ENCODE results near the gene IFI16.
A peak's percentile ranks its signal among the peaks of the same experiment; 100 is the strongest.

Gene IFI16

DNA sequence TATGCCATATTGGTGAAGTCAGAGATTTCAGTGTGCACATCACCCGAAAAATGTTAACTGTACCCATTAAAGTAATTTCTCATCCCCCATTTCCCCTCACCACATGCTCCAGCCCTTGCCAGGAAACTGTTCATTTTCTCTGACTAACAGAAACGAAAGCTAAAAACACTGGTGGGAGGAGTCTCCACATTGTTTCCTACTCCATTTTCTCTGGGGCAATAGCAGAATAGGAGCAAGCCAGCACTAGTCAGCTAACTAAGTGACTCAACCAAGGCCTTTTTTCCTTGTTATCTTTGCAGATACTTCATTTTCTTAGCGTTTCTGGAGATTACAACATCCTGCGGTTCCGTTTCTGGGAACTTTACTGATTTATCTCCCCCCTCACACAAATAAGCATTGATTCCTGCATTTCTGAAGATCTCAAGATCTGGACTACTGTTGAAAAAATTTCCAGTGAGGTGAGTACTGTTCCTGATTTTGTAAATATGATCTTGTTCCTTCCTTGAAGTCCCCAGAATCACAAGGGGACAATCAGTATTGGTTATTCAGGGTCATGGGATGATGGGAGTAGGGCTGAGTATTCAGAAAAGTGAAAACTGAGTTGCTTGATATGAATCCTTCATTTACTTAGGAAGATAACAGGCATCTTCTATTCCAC lies at the start of gene IFI16:
Gene IFI16, plus strand, starts transcription at position 204 of the 658 bp plus-strand sequence. CDS start 4,774 bp downstream, outside the sequence.
- Histone ChIP-seq H3K27me3 (replicated peaks; ENCODE audit: control insufficient read depth, insufficient read depth, low read length) (no peaks in the 10 kb centered on the region), H3K36me3 (ENCODE audit: control insufficient read depth, insufficient read depth, low read length) (no peaks in the 10 kb centered on the region), H3K4me3 (replicated peaks; ENCODE audit: low read depth, low read length) (peak within 1 kb of the TSS; percentile 69)
- DNase-seq (ENCODE audit: extremely low read depth, insufficient read length): peak; percentile 70
- TF ChIP-seq, protein P1, sequence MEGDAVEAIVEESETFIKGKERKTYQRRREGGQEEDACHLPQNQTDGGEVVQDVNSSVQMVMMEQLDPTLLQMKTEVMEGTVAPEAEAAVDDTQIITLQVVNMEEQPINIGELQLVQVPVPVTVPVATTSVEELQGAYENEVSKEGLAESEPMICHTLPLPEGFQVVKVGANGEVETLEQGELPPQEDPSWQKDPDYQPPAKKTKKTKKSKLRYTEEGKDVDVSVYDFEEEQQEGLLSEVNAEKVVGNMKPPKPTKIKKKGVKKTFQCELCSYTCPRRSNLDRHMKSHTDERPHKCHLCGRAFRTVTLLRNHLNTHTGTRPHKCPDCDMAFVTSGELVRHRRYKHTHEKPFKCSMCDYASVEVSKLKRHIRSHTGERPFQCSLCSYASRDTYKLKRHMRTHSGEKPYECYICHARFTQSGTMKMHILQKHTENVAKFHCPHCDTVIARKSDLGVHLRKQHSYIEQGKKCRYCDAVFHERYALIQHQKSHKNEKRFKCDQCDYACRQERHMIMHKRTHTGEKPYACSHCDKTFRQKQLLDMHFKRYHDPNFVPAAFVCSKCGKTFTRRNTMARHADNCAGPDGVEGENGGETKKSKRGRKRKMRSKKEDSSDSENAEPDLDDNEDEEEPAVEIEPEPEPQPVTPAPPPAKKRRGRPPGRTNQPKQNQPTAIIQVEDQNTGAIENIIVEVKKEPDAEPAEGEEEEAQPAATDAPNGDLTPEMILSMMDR (IDR thresholded peaks at IDR 0.05; ENCODE audit: insufficient read depth, low read length, poor library complexity, severe bottlenecking): no peak

DNA sequence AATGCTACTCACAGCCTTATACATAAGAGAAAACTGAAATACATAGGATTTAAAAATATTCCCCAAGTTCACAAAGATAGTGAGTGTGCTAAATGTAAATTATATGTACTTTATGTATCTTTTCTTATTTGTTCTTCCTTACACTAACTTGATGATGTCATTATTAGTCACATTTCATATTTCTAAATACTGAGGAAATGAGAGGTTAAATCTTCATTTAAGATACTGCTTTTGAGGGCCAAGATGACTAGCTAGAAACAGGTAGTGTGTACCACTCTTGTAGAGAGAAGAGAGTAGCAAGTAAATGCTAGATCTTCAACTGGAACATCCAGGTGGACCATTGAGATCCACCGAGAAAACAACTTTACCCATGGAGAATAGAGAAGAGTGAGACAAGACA lies 48.5 kb upstream of the IFI16 start:
- Histone ChIP-seq H3K36me3 (ENCODE audit: control insufficient read depth, insufficient read depth, low read length) (no peaks in the 10 kb centered on the region), H3K27me3 (replicated peaks; ENCODE audit: control insufficient read depth, insufficient read depth, low read length) (no peaks in the 10 kb centered on the region; the same call in 1 of the 2 replicates), H3K4me3 (replicated peaks; ENCODE audit: low read depth, low read length) (no peak overlapping the region)
- TF ChIP-seq, protein P1 (IDR thresholded peaks at IDR 0.05; ENCODE audit: insufficient read depth, low read length, poor library complexity, severe bottlenecking): no peak
- no peak for DNase-seq (ENCODE audit: extremely low read depth, insufficient read length)

DNA sequence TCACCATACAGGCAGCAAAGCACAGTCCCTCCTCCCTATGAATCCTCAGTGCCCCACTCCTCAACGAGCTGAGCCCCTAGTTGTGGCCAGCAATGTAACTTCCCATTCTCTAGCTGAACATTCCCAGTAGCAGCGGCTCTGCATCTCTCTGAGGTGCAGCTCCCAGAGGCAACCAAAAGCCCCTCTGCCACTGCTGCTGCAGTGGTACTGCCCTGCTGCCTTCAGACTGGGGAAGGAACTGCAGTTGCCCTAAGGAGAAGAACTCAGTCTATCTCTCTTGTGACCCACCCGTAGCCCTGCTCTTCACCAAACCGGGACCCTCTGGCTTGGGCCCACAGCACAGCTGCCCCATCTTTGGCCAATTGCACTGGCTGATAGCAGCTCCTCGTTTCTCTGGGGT lies 46.7 kb upstream of the IFI16 start:
- TF ChIP-seq, protein P1 (IDR thresholded peaks at IDR 0.05; ENCODE audit: insufficient read depth, low read length, poor library complexity, severe bottlenecking): no peak
- no peak for DNase-seq (ENCODE audit: extremely low read depth, insufficient read length)

DNA sequence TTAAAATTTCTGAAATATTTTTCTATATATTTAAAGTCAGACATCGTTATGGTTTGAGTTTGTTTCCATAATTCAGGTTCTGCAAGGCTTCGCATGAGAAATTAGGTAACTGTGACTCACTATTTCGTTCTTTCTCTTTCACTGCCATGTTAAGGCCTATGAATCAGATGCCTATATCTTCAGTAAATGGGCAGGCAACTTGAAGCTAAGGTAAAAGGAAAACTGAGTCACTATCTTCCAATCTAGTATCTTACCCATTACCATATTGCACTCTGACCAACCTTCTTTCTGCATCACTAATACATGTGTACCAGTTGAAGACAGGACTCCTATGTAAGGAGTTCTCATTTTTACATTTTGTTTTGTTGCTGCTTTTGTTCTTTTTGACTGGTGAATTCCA lies 40.5 kb upstream of the IFI16 start:
- TF ChIP-seq, protein P1 (IDR thresholded peaks at IDR 0.05; ENCODE audit: insufficient read depth, low read length, poor library complexity, severe bottlenecking): no peak
- H3K36me3 ChIP-seq (ENCODE audit: control insufficient read depth, insufficient read depth, low read length): no peaks in the 10 kb centered on the region

More for the DNA sequence above, 46.7 kb upstream of the IFI16 start:
- Histone ChIP-seq H3K4me3 (replicated peaks; ENCODE audit: low read depth, low read length) (no peak overlapping the region), H3K27me3 (replicated peaks; ENCODE audit: control insufficient read depth, insufficient read depth, low read length) (no peaks in the 10 kb centered on the region; the same call in 1 of the 2 replicates), H3K36me3 (ENCODE audit: control insufficient read depth, insufficient read depth, low read length) (no peaks in the 10 kb centered on the region)

DNA sequence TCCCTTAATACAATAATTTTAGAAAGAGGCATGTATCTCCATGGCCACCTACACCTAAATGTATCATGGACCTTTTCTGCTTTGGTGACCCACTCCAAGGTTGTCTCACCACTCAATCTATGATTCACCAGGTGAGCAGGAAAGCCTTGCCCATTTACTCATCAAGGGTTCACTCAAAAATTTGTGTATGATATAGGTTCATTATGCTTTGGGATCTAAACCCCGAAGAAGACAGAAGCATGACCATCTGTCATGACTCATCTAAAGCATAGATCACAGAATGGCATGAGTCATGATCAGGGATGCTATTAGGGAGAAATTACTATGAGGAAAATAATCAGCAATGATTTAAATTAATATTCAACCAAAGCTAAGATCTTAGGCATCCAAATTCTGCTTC lies 39.9 kb upstream of the IFI16 start:
- no peaks in the 10 kb centered on the region for H3K27me3 ChIP-seq (replicated peaks; ENCODE audit: control insufficient read depth, insufficient read depth, low read length)
- DNase-seq (ENCODE audit: extremely low read depth, insufficient read length): no peak
- TF ChIP-seq, protein P1 (IDR thresholded peaks at IDR 0.05; ENCODE audit: insufficient read depth, low read length, poor library complexity, severe bottlenecking): no peak
- H3K4me3 ChIP-seq (replicated peaks; ENCODE audit: low read depth, low read length): no peak overlapping the region
- H3K36me3 ChIP-seq (ENCODE audit: control insufficient read depth, insufficient read depth, low read length): no peaks in the 10 kb centered on the region

More for the DNA sequence above, 40.5 kb upstream of the IFI16 start:
- no peak for DNase-seq (ENCODE audit: extremely low read depth, insufficient read length)
- no peaks in the 10 kb centered on the region for H3K27me3 ChIP-seq (replicated peaks; ENCODE audit: control insufficient read depth, insufficient read depth, low read length)
- no peak overlapping the region for H3K4me3 ChIP-seq (replicated peaks; ENCODE audit: low read depth, low read length)

Measured in GM06990 (cell line).